Mesenchymal stem cell (in vitro differentiated cells and primary cell): ENCODE results near the gene CD4.

Experiments used
- DNase-seq: peaks from one replicate; pipeline ENCODE4 v3.0.0-alpha.2; 2013
- H2AFZ ChIP-seq: one replicate; pipeline ENCODE4 v1.6.1; 2013; ENCODE audit warnings: low read depth, mild to moderate bottlenecking, control low read depth, inconsistent platforms, low read length, moderate library complexity
- H2AK5ac ChIP-seq: 2 replicates; pipeline ENCODE4 v1.6.1; 2013; ENCODE audit warnings: low read length, moderate library complexity, mild to moderate bottlenecking, inconsistent platforms; ENCODE audit not compliant: severe bottlenecking
- H2BK120ac ChIP-seq: one replicate; pipeline ENCODE4 v1.6.1; 2013; ENCODE audit warnings: low read depth, mild to moderate bottlenecking, inconsistent platforms, low read length, moderate library complexity
- H2BK12ac ChIP-seq, 2 experiments: one replicate each; pipeline ENCODE4 v1.6.1; 2013; ENCODE audit warnings: inconsistent platforms in 2 of 2, low read length in 2 of 2, mild to moderate bottlenecking in 2 of 2, moderate library complexity in 2 of 2, control low read depth in 1 of 2
- H2BK15ac ChIP-seq: one replicate; pipeline ENCODE4 v1.6.1; 2013; ENCODE audit warnings: mild to moderate bottlenecking, low read depth, inconsistent platforms; ENCODE audit not compliant: poor library complexity, severe bottlenecking
- H2BK5ac ChIP-seq: 2 replicates; pipeline ENCODE4 v1.6.1; 2013; ENCODE audit warnings: low read depth, mild to moderate bottlenecking, low read length, control low read depth, inconsistent platforms; ENCODE audit not compliant: poor library complexity, severe bottlenecking
- H3K14ac ChIP-seq, 2 experiments: one replicate each; pipeline ENCODE4 v1.6.1; 2013; ENCODE audit warnings: inconsistent platforms in 2 of 2, low read length in 2 of 2, control low read depth in 1 of 2, mild to moderate bottlenecking in 1 of 2, moderate library complexity in 1 of 2
- H3K18ac ChIP-seq, 2 experiments: one replicate each; pipeline ENCODE4 v1.6.1; 2013; ENCODE audit warnings: inconsistent platforms in 2 of 2, low read length in 2 of 2, control low read depth in 1 of 2, low read depth in 1 of 2, mild to moderate bottlenecking in 1 of 2
- H3K23ac ChIP-seq, 2 experiments: one replicate each; pipeline ENCODE4 v1.6.1; 2013; ENCODE audit warnings: inconsistent platforms in 2 of 2, low read length in 2 of 2, mild to moderate bottlenecking in 2 of 2, moderate library complexity in 2 of 2, control low read depth in 1 of 2
- H3K27ac ChIP-seq: 2 replicates; pipeline ENCODE4 v1.5.1; 2013; ENCODE audit warnings: mild to moderate bottlenecking, moderate library complexity, low read length, control low read depth, inconsistent platforms; ENCODE audit not compliant: poor library complexity, severe bottlenecking
- H3K27me3 ChIP-seq, 2 experiments: 2 replicates each; pipeline versions ENCODE4 v1.6.1 to v1.7.0; 2013; ENCODE audit warnings: low read length in 2 of 2, mild to moderate bottlenecking in 2 of 2, moderate library complexity in 2 of 2, control low read depth in 1 of 2, inconsistent platforms in 1 of 2; ENCODE audit not compliant: control insufficient read depth in 1 of 2, insufficient read depth in 1 of 2
- H3K36me3 ChIP-seq, 2 experiments: 2 replicates each; pipeline versions ENCODE4 v1.6.1 to v1.7.0; 2013; ENCODE audit warnings: low read length in 2 of 2, control low read depth in 1 of 2, inconsistent platforms in 1 of 2, low read depth in 1 of 2, mild to moderate bottlenecking in 1 of 2; ENCODE audit not compliant: insufficient read depth in 2 of 2, control insufficient read depth in 1 of 2
- H3K4ac ChIP-seq, 2 experiments: one replicate each; pipeline ENCODE4 v1.6.1; 2013; ENCODE audit warnings: inconsistent platforms in 2 of 2, low read length in 2 of 2, mild to moderate bottlenecking in 2 of 2, moderate library complexity in 2 of 2, control low read depth in 1 of 2, low read depth in 1 of 2
- H3K4me1 ChIP-seq: 2 replicates; pipeline ENCODE4 v1.6.1; 2013; ENCODE audit warnings: low read depth, low read length, control low read depth; ENCODE audit not compliant: control insufficient read depth, insufficient read depth
- H3K4me2 ChIP-seq: 2 replicates; pipeline ENCODE4 v1.6.1; 2013; ENCODE audit warnings: low read length, mild to moderate bottlenecking, inconsistent platforms; ENCODE audit not compliant: poor library complexity, severe bottlenecking
- H3K4me3 ChIP-seq, 2 experiments: 2 replicates each; pipeline versions ENCODE4 v1.5.1 to v1.7.0; 2013; ENCODE audit warnings: low read length in 2 of 2, mild to moderate bottlenecking in 2 of 2, control low read depth in 1 of 2, low read depth in 1 of 2; ENCODE audit not compliant: insufficient read depth in 1 of 2
- H3K79me1 ChIP-seq: replicated peaks from 2 replicates; pipeline ENCODE4 v1.6.1; 2013; ENCODE audit warnings: mild to moderate bottlenecking, control low read depth, low read length, inconsistent platforms; ENCODE audit not compliant: poor library complexity, severe bottlenecking
- H3K9ac ChIP-seq: 2 replicates; pipeline ENCODE4 v1.7.0; 2013; ENCODE audit warnings: mild to moderate bottlenecking, low read length, moderate library complexity
- H3K9me3 ChIP-seq: 2 replicates; pipeline ENCODE4 v1.7.0; 2013; ENCODE audit warnings: mild to moderate bottlenecking, low read length; ENCODE audit not compliant: control insufficient read depth
- H4K8ac ChIP-seq: one replicate; pipeline ENCODE4 v1.6.1; 2013; ENCODE audit warnings: inconsistent platforms, mild to moderate bottlenecking, low read length, moderate library complexity
- H4K91ac ChIP-seq: one replicate; pipeline ENCODE4 v1.6.1; 2013; ENCODE audit warnings: mild to moderate bottlenecking, low read length, inconsistent platforms
- WGBS: methylation state at CpG from one replicate; pipeline ENCODE4 v1.1.7; 2013; ENCODE audit warnings: mixed read lengths; 5-methylcytosine and 5-hydroxymethylcytosine counted together

Gene CD4

GRCh38 chr12:6834873-6835272, 45.5 kb downstream of the CD4 start:
- Histone ChIP-seq H2AK5ac (no peak overlapping the region), H3K9me3 (no peaks in the 10 kb centered on the region), H2BK12ac (no peak overlapping the region), H3K4me2 (no peak overlapping the region), H2BK5ac (no peak overlapping the region), H3K79me1 (peaks cover 38% of the 10 kb centered on the region), H3K4ac (no peak overlapping the region), H3K4me3 (no peak overlapping the region), H3K14ac (no peak overlapping the region), H4K8ac (no peak overlapping the region), H3K18ac (no peak overlapping the region), H2BK15ac (no peak overlapping the region), H2BK120ac (no peak overlapping the region), H2AFZ (no peak overlapping the region), H3K27ac (no peak overlapping the region), H3K36me3 (peaks cover 73 to 85% of the 10 kb centered on the region in 2 experiments), H3K4me1 (peaks cover 9% of the 10 kb centered on the region), H3K23ac (no peak overlapping the region), H3K9ac (no peak overlapping the region), H4K91ac (no peak overlapping the region), H3K27me3 (no peaks in the 10 kb centered on the region)
- DNase-seq, result no peak
- 76% methylated on average over 2 of the region's 5 CpGs for WGBS

- Histone ChIP-seq H2BK12ac (no peak overlapping the region), H2BK120ac (no peak overlapping the region), H3K23ac (no peak overlapping the region), H3K14ac (no peak overlapping the region), H4K91ac (no peak overlapping the region), H2BK5ac (no peak overlapping the region), H3K36me3 (peaks cover 71 to 79% of the 10 kb centered on the region in 2 experiments), H3K27me3 (no peaks in the 10 kb centered on the region), H3K4ac (no peak overlapping the region), H3K79me1 (peaks cover 23% of the 10 kb centered on the region), H3K4me2 (no peak overlapping the region), H2BK15ac (no peak overlapping the region), H3K27ac (no peak overlapping the region), H3K18ac (no peak overlapping the region), H2AFZ (no peak overlapping the region), H3K4me3 (no peak overlapping the region), H3K9me3 (no peaks in the 10 kb centered on the region), H4K8ac (no peak overlapping the region), H3K9ac (no peak overlapping the region), H3K4me1 (peaks cover 2% of the 10 kb centered on the region), H2AK5ac (no peak overlapping the region)
- DNase-seq, result no peak
- 87% methylated on average over 16 of the region's 16 CpGs for WGBS
These were observed 47.5 kb downstream of the CD4 start for GRCh38 chr12:6836851-6837250.

DNA sequence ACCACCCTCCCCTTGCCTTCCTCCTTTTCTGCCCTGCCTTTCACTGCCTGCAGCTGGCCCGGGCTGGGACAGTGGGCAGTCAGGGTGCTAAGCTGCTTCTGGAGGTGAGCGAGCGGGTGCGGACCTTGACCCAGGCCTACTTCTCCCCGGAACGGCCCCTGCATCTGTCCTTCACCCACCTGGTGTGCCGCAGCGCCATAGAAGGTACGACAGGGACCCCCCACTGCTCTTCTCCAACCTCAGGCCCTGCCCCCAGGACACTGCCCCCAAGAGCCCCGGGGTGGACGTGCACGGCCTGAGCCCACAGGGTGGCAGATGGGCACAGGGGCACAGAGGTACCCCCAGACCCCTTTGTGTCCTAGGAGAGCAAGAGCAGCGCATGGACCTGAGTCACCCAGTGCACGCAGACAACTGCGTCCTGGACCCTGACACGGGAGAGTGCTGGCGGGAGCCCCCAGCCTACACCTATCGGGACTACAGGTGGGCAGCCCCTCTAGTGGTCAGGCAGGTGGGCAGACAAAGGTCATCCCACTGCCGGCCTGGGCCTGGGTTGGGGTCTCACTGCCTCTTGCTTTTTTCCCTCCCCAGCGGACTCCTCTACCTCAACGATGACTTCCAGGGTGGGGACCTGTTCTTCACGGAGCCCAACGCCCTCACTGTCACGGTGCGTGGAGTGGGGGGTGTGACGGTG, 48.2 kb downstream of the CD4 start:
- Histone ChIP-seq H2BK12ac (no peak overlapping the region), H3K4me3 (no peak overlapping the region), H3K4ac (no peak overlapping the region), H2BK5ac (no peak overlapping the region), H3K4me2 (no peak overlapping the region), H2BK15ac (no peak overlapping the region), H2AK5ac (no peak overlapping the region), H3K9me3 (no peaks in the 10 kb centered on the region), H4K91ac (no peak overlapping the region), H3K14ac (no peak overlapping the region), H2BK120ac (no peak overlapping the region), H3K27ac (no peak overlapping the region), H3K79me1 (peaks cover 20% of the 10 kb centered on the region), H3K18ac (no peak overlapping the region), H2AFZ (no peak overlapping the region), H3K23ac (no peak overlapping the region), H4K8ac (no peak overlapping the region), H3K27me3 (no peaks in the 10 kb centered on the region), H3K4me1 (peaks cover 2% of the 10 kb centered on the region), H3K36me3 (peaks cover 69 to 80% of the 10 kb centered on the region in 2 experiments), H3K9ac (no peak overlapping the region)
- DNase-seq, result no peak
- WGBS, result 98% methylated on average over 26 of the region's 26 CpGs

- no peak for DNase-seq
- Histone ChIP-seq H3K4me3 (no peak overlapping the region), H2BK12ac (no peak overlapping the region), H3K27ac (no peak overlapping the region), H3K9ac (no peak overlapping the region), H3K4me2 (no peak overlapping the region), H2AFZ (no peak overlapping the region), H3K14ac (no peak overlapping the region), H2AK5ac (no peak overlapping the region), H3K18ac (no peak overlapping the region), H3K4ac (no peak overlapping the region), H2BK120ac (no peak overlapping the region), H4K91ac (no peak overlapping the region), H2BK5ac (no peak overlapping the region), H2BK15ac (no peak overlapping the region), H3K27me3 (no peaks in the 10 kb centered on the region), H3K4me1 (no peaks in the 10 kb centered on the region), H3K9me3 (no peaks in the 10 kb centered on the region), H3K79me1 (peaks cover 20% of the 10 kb centered on the region), H3K36me3 (peaks cover 76 to 84% of the 10 kb centered on the region in 2 experiments), H3K23ac (no peak overlapping the region), H4K8ac (no peak overlapping the region)
- 97% methylated on average over 14 of the region's 16 CpGs for WGBS
These were observed 49.5 kb downstream of the CD4 start for GRCh38 chr12:6838854-6839253.
